Pancreas (tissue), 10 donors: Measurements from ENCODE around the gene ARHGAP33. TPM values are rescaled to one million over a fixed set of nuclear protein-coding genes. Genes with fewer than 3 reads are reported as not detected.
A peak's percentile ranks its signal among the peaks of the same experiment; 100 is the strongest.

Experiments used
- ATAC-seq, 4 donors: fragments of 200-7000 bp; cut with Tn5 transposase; one replicate each; pipeline versions ENCODE4 v1.8.0 to v1.9.1; 2020; ENCODE audit warnings: mild to moderate bottlenecking in 4 of 4, moderate library complexity in 4 of 4
- DNase-seq, 6 donors: peaks; one replicate each; pipeline ENCODE4 v3.0.0-alpha.2; 2020
- FAIRE-seq: peaks from 2 replicates; lab custom pipeline; 2012; peaks lifted over from hg19 to GRCh38; lab: Jason Lieb, UNC
- H3K27ac ChIP-seq, 4 donors: fragments of 200-600 bp; sonication (generic); 1 replicate in 3 of 4; 2 replicates in 1 of 4; pipeline versions ENCODE4 v1.5.0 to v1.8.0; 2020
- H3K27me3 ChIP-seq, 4 donors: fragments of 200-600 bp; one replicate each; pipeline ENCODE4 v1.8.0; 2021
- H3K36me3 ChIP-seq, 3 donors: fragments of 200-600 bp; sonication (generic) in 1 of 3; one replicate each; pipeline versions ENCODE4 v1.5.0 to v1.8.0; 2020 to 2021
- H3K4me1 ChIP-seq, 3 donors: fragments of 200-600 bp; one replicate each; pipeline ENCODE4 v1.8.0; 2021
- H3K4me3 ChIP-seq, 4 donors: fragments of 200-600 bp; sonication (generic) in 2 of 4; one replicate each; pipeline versions ENCODE4 v1.5.0 to v1.8.0; 2020 to 2021
- H3K9me3 ChIP-seq, 4 donors: fragments of 200-600 bp; one replicate each; pipeline ENCODE4 v1.8.0; 2021
- WGBS, 2 donors: extraction: QIAGEN DNeasy Blood & Tissue Kit; methylation state at CpG; one replicate each; pipeline ENCODE4 v1.1.7; 2013; 5-methylcytosine and 5-hydroxymethylcytosine counted together
- intact Hi-C, 3 donors: fragments of 100-400 bp; cut with DNase I; formaldehyde crosslinking; loops; one replicate each; pipeline versions ENCODE4 v1.11.1 to v1.14.2; 2022
- polyA plus RNA-seq, 2 donors: library from polyadenylated mRNA; stranded (reverse); fragments of 200-250 nt; gene quantifications; one replicate each; pipeline ENCODE4 v1.2.3, GENCODE V29; 2013
- total RNA-seq, 6 donors: library from RNA; stranded (reverse); fragmentation: NEBNext Ultra II Directional in 4 of 6; extraction: Animal tissue kit (Norgen Biotek cat#: 25700) in 4 of 6; gene quantifications; one replicate each; pipeline versions ENCODE4 v1.2.1 to v1.2.4, GENCODE V29; 2021 to 2023
- TF ChIP-seq, protein P1 (sequence below), 4 donors: fragments of 200-600 bp; sonication (generic) in 3 of 4; IDR thresholded peaks; one replicate each; pipeline versions ENCODE4 v1.5.0 to v1.8.0; 2021; ENCODE audit warnings: antibody characterized with exemption in 4 of 4
- donor health status: healthy with polysubstance abuse.
- donor health status: DM: no; HTN: no; CAD: no; lungs with moderate emphysema.
- donor health status: DM: no; HTN: no; CAD: no.
- donor health status: control.
- donor health status: control.
- donor health status: Bipolar disorder and iron deficiency.
- donor health status: DM: yes; HTN: yes; CAD: no.
- donor health status: DM: no; HTN: no; CAD: no.
- donor health status: DM: no; HTN: no; CAD: no.
- donor health status: DM: yes; HTN: yes; CAD: no.

ARHGAP33 gene
- total and polyA plus RNA-seq, 8 donors: 2.7 to 39.6 (median 10.0) TPM

DNA sequence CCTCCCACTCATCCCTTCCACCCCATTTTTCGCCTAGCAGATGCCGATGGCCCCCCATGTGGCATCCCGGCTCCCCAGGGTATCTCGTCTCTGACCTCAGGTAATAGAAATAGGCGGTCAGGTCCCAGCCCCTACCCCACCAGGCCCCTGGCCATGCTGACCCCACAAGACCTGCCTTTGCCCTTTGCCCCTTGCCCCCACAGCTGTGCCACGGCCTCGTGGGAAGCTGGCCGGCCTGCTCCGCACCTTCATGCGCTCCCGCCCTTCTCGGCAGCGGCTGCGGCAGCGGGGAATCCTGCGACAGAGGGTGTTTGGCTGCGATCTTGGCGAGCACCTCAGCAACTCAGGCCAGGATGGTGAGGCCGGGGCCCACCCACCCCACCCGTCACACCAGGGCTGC, 5.4 kb downstream of the ARHGAP33 start:
- no peaks in the 10 kb centered on the region for H3K36me3 ChIP-seq

DNA sequence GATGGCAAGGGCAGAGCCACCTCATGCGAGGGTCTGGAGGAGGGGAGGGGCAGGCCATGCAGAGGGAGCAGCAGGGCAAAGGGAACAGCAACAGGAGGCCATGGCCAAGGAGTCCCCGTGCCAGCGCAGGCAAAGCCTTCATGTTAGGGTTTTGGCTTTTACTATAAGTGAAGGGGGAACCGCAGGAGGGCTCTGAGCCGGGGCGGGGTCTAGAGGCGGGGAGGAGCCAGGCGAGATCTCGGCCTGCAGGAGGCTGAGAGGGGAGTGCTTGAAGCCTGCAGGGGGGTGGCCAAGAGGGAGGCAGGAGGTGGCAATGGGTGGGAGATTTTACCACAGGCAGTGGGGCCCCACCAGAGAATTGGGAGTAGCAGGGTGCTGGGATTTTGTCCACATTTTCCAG, 6.3 kb downstream of the ARHGAP33 start:
- TF ChIP-seq, protein P1, sequence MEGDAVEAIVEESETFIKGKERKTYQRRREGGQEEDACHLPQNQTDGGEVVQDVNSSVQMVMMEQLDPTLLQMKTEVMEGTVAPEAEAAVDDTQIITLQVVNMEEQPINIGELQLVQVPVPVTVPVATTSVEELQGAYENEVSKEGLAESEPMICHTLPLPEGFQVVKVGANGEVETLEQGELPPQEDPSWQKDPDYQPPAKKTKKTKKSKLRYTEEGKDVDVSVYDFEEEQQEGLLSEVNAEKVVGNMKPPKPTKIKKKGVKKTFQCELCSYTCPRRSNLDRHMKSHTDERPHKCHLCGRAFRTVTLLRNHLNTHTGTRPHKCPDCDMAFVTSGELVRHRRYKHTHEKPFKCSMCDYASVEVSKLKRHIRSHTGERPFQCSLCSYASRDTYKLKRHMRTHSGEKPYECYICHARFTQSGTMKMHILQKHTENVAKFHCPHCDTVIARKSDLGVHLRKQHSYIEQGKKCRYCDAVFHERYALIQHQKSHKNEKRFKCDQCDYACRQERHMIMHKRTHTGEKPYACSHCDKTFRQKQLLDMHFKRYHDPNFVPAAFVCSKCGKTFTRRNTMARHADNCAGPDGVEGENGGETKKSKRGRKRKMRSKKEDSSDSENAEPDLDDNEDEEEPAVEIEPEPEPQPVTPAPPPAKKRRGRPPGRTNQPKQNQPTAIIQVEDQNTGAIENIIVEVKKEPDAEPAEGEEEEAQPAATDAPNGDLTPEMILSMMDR (IDR thresholded peaks at IDR 0.05): no peak
- Histone ChIP-seq H3K4me1 (no peaks in the 10 kb centered on the region), H3K27me3 (no peaks in the 10 kb centered on the region), H3K4me3 (no peak overlapping the region), H3K9me3 (no peaks in the 10 kb centered on the region), H3K27ac (no peak overlapping the region), H3K36me3 (no peaks in the 10 kb centered on the region)
- DNase-seq (no peak), FAIRE-seq (no peak), ATAC-seq (no peak)
- 85 to 90% methylated on average over 7 to 9 of the region's 9 CpGs for WGBS, 2 donors
- intact Hi-C loops: no loop called here

More for the DNA sequence above, 5.4 kb downstream of the ARHGAP33 start:
- DNase-seq (no peak), ATAC-seq (no peak), FAIRE-seq (no peak)
- Histone ChIP-seq H3K27ac (no peak overlapping the region), H3K4me1 (no peaks in the 10 kb centered on the region), H3K9me3 (no peaks in the 10 kb centered on the region), H3K27me3 (no peaks in the 10 kb centered on the region), H3K4me3 (no peak overlapping the region)
- WGBS, 2 donors: 95 to 97% methylated on average over 20 of the region's 20 CpGs
- TF ChIP-seq, protein P1 (IDR thresholded peaks at IDR 0.05): no peak
- intact Hi-C loops: no loop called here

DNA sequence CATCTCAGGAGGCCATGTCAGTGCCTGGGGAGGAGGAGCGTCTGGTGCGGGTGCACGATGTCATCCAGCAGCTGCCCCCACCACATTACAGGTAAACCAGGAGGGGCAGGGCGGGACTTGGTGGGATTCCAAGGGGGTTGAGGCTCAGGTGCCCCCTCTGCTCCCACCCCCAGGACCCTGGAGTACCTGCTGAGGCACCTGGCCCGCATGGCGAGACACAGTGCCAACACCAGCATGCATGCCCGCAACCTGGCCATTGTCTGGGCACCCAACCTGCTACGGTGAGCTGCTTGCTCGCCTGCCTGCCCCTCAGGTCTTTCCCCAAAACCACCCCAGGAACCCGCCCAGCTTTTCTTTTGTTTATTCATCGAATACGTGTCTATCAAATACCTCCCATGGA, 7.2 kb downstream of the ARHGAP33 start:
- H3K36me3 ChIP-seq: no peaks in the 10 kb centered on the region
- no peak overlapping the region for H3K4me3 ChIP-seq
- no peaks in the 10 kb centered on the region for H3K9me3 ChIP-seq
- FAIRE-seq (no peak), ATAC-seq (no peak), DNase-seq (no peak)
- H3K27me3 ChIP-seq: no peaks in the 10 kb centered on the region
- intact Hi-C loops: no loop called here
- TF ChIP-seq, protein P1 (IDR thresholded peaks at IDR 0.05): no peak
- no peak overlapping the region for H3K27ac ChIP-seq
- WGBS, 2 donors: 93 to 95% methylated on average over 10 to 12 of the region's 12 CpGs
- H3K4me1 ChIP-seq: no peaks in the 10 kb centered on the region

DNA sequence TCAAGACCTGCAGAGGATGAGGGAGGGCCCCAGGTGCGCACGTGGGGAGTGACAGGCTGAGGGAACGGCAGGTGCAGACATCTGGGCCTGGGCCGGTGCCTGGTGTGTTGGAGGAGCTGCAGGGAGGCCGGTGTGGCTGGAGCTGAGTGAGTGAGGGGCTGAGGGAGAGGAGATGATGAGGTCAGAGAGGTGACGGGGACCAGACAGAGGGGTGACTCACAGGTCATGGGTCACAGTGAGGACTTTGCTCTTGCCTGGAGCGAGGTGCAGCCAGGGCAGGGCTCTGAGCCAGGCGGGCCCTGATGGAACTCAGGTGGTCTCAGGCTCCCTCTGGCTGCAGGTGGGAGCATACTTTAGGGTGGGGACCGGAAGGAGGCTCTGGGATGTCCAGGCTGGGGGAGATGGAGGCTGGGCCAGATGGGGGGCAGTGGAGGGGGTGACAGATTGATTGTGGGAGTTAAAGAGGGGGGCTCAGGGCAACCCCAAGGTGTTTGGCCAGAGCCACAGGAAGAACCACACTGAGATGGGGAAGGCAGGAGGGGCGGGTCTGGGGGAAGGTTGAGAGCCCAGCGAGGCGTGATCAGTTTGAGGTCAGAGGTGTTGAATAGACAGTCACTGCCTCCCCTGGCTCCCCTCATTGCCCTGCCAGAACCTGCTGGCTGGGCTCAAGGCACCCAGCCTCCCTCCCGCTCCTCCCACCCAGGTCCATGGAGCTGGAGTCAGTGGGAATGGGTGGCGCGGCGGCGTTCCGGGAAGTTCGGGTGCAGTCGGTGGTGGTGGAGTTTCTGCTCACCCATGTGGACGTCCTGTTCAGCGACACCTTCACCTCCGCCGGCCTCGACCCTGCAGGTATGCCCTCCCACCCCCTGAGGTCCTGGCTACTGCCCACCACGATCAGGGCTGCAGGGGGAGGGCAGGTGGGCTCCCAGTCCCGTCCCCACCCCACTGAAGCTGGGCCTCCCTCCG, 8.4 kb downstream of the ARHGAP33 start:
- WGBS, 2 donors: 89 to 90% methylated on average over 23 to 28 of the region's 28 CpGs
- intact Hi-C loops: no loop called here

More for the DNA sequence above, 8.4 kb downstream of the ARHGAP33 start:
- no peak overlapping the region for H3K4me3 ChIP-seq
- no peak for FAIRE-seq
- ATAC-seq: no peak
- H3K27me3 ChIP-seq: no peaks in the 10 kb centered on the region
- TF ChIP-seq, protein P1 (IDR thresholded peaks at IDR 0.05): no peak
- peak in 1 of 6 donors; percentile 49 for DNase-seq
- H3K4me1 ChIP-seq: no peaks in the 10 kb centered on the region
- H3K27ac ChIP-seq: no peak overlapping the region
- no peaks in the 10 kb centered on the region for H3K36me3 ChIP-seq
- no peaks in the 10 kb centered on the region for H3K9me3 ChIP-seq
